DMS153 treated with DMSO at 0.1 percent for 48 hours (cell line): ENCODE results near the gene APOBEC3H.

Source experiments
- DNase-seq: peaks from one replicate; lab custom pipeline; 2025; ENCODE audit not compliant: unreplicated experiment; lab: John Stamatoyannopoulos, UW

Gene APOBEC3H

DNA sequence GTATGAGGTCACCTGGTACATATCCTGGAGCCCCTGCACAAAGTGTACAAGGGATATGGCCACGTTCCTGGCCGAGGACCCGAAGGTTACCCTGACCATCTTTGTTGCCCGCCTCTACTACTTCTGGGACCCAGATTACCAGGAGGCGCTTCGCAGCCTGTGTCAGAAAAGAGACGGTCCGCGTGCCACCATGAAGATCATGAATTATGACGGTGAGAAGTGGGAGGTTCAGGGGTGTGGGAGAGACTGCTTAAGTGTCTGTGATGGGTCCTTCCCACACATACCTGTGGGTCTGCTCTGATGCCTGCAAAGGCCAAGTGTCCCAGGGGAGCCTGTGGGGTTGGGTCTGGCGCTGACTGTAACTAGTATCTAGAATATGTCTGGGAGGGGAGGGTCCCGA is 16.0 kb upstream of the APOBEC3H start:
- no peak for DNase-seq

DNA sequence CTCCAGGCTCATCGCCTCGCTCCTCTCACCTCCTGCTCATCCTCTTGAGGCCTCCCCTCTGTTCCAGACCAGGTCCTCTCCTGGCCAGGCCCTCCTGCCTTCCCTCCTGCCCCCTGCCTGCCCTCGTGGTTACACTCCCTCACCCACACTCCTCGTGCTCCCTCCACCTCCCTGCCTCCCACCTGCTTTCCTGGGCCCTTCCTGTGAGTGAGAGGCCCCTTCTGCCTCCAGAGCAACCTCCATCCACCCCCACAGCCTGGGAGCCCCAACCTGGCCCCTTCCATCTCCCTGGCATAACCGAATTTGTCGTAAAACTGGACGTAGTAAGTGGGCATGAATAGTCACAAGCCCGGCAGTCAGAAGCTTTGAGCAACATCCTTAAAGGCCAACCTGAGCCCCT is 15.4 kb upstream of the APOBEC3H start:
- DNase-seq = no peak

DNA sequence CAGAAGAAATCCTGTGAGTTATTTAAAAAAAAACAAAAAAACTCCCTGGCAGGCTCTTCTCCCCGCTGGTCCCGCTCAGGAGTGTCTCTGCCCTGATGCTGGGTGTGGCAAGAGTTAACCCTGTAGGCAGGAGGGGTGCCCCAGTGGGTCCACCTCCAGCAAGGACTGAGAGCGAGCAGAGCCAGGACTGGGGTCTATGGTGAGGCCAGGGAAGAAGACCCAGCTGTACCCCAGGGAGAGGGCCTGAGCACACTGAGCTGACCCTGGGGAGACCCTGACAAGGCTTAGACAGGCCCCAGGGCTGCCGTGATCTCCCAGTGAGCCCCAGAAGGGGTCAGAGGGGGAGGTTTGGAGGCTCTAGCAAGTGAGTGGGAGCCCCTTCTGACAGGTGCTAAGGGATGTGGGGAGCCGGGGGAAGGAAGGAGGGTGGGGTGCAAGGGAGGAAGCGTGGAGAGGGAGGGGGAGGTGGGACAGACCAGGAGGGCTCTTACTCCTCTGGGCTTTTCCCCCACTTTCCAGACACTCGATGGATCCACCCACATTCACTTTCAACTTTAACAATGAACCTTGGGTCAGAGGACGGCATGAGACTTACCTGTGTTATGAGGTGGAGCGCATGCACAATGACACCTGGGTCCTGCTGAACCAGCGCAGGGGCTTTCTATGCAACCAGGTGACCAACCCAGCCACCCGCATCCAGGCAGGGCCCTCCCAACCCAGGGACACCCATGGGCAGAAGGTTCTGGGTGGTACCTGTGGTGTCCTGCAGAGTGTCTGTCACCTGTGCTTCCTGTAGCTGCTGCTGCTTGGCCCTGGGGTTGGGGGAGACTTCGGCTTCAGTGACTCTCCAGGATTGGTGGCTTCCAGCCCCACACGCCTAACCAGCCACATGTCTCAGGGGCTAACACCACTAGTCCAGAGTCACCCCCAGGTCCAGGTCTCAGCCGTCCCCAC is 13.6 kb upstream of the APOBEC3H start:
- DNase-seq = no peak

DNA sequence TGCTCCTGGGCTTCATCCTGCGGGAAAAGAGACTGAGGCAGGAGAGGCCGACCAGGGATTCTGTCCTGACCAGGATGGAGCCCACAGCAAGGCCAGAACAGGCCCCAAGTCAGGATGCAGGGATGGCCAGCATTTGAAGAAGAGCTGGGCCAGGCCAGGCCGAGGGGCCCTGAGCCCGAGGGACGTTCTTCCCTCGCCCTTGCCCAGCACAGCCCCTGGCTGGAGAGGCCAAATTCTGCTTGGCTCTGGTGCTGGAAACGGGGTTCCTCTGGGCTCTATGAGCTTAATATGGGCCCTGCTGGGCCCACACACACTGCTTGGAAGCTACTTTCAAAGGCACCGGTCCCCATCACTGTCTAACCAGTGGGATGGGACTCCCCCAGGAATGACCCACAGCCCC is 12.4 kb upstream of the APOBEC3H start:
- DNase-seq = no peak

DNA sequence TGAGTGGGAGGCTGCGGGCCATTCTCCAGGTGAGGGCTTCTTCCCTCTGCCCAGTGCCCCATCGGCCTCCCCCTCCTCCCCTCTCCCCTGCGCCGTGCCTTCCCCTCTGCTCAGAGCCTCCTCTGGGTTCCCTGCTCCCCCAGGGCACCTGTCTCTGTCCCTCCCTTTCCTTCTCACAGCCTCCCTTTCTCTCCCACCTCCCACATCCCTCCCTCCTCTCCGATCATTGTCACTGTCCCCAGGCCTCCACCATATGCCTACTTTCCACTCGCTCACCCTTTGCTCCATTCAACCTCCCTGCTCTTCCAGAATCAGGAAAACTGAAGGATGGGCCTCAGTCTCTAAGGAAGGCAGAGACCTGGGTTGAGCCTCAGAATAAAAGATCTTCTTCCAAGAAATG is 9.9 kb upstream of the APOBEC3H start:
- no peak for DNase-seq

DNA sequence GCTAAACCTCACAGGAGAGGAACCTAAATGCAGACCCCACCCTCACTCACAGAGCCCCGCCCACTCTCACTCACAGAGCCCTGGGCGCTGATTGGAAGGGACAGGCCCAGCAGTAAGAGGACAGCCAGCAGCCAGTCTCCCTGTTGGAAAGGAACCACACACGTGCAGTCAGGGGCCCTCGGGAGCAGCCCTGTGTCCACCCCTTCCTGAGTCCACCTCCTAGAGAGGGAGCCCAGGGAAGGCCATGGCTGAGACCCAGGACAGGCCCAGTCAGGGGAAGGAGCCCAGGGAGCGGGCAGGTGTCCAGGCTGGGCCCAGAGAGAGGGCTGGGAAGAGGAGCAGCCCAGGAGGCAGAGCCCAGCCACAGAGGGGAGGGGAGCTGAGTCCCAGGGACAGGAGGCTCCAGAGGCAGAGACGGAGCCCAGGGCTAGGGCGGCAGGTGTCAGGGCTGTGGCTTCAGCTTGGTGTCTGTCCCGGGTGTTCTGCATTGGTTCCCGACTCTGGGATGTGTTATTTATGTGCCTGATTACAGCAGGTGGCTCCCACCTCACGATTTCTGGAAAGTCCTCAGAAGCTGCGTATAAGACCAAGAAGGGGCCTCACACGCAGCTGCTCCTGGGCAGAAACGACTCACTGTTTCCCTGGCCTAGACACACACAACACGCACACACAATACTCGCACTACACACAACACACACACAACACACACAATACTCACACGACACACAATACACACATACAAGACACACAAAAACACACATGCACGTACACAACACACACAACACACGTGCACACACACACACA is 9.0 kb upstream of the APOBEC3H start:
- DNase-seq = no peak

DNA sequence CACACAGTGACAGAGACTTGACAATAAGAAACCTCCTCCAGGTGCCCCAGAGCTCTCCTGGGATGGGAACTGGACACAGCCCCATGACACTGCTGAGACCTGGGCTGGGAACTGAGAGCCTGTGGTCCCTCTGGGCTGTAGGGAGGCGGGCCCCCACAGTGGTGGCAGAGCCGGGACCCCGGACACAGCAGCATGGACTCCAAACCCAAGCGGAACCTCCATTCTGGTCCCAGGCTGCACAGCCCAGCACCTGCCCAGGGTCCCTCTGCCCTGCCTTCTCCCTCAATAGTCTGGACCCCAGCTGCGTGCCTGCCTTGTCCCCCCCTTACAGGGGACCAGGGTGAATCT is 8.4 kb upstream of the APOBEC3H start:
- no peak for DNase-seq

DNA sequence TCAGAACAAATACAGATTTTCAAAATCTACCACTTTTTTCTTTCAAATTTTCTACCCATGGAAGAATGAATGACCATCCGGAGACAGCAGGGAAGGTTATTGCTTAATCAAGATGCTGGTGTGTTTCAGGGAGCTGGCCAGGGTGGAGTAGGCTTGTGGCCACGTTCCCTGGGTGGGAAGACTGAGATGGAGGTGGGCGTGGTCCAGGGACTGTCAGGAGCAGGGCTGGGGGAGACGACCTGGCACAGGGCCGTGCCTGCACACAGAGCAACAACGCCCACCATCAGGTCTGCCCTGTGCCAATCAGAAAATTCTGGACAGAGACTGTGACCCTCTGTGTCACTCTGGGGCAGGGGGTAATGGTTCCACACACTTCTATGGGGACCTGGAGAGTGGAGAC is 7.1 kb upstream of the APOBEC3H start:
- DNase-seq = no peak

DNA sequence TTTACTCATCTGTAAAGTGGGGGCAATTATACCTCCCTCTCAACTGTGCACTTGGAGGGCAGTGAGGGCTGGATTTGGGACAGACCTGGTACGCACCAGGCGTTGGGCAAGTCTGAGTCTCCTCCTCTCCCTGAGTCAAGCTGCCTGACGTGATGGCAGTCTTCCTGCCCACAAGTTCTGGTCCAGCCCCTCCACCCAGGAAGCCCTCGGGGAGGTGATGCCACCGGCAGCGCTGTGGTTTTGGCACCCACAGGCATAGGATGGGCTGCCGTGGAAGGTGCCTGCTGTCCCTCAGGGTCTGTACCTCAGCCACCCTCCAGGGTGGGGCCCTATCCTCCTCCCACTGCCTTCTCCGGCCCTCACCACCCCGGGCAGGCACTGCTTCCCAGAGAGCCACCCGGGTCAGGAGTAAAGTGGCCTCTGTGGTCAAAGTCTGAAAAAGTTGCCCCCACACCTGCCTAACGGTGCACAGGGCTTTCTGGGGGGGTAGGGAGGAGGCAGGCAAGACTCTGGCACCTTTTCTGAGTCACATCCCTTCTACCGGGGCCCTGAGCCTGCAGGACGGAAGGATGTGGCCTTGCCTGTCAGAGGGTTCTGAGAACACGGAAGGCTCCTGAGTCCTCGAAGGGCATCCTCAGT is 6.5 kb upstream of the APOBEC3H start:
- no peak for DNase-seq

DNA sequence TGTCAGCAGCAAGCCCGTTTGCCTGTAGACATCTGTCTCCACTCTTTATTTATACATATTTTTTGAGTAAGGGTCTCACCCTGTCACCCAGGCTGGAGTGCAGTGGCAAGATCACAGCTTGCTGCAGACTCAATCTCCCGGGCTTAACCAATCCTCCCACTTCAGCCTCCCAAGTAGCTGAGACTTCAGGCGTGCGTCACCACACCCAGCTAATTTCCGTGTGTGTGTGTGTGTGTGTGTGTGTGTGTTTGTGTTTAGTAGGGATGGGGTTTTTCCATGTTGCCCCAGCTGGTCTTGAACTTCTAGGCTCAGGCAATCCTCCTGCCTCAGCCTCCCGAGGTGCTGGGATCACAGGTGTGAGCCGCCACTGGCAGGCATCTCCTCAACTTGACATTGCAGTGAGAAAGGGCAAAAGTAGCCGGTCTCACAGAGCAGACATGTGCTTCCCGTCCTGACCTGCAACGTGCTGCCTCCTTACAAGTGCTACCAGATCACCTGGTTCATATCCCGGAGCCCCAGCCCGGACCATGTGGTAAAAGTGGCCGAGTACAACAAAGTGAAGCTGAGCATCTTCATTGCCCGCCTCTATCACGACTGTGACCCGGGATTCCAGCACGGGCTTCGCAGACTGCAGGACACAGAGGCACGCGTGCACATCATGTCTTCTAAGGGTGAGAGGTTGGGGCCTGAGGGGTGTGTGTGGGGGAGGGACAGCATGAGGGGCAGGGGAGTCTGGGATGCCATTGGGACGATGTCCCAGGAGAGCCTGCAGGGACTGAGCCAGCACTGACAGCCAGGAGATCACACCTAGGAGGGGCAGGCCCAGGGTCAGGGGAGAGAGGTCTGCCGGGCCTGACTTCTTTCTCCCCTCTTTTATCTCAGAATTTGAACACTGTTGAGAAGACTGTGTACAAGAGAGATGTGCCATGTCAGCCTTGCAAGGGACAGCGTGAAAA is 5.6 kb upstream of the APOBEC3H start:
- DNase-seq = no peak

DNA sequence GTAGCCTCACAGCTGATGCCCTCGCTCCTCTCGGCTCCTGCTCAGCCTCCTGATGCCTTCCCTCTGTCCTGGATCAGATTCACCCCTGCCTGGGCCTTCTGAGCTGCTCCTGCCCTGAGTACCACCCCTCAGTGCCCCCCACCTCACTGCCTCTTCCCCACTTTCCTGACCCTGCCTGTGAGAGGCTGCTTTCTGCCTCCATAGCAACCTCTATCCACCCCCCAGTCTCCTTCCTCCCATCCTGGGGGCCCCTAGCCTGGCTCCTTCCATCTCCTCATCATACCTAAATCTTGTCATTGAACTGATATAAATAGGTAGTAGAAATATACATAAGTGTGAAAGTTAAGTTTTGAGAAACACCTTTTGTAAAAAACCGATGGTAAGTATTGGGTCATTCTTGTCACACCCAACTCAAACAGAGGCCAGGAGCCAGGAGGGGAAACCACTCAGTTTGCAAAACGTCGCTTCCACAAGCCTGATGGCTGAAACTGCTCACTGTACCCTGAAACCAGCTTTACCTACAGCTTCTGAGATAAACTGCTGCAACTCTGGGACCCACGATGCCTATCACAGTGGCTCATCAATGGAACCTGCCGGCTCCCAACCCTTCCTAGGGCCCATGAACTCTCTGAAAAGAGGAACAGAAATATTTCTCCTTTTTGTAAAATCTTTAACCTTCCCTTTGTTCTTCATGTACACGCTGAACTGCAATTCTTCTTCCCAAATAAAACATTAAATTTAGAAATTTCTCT is 4.8 kb upstream of the APOBEC3H start:
- no peak for DNase-seq

DNA sequence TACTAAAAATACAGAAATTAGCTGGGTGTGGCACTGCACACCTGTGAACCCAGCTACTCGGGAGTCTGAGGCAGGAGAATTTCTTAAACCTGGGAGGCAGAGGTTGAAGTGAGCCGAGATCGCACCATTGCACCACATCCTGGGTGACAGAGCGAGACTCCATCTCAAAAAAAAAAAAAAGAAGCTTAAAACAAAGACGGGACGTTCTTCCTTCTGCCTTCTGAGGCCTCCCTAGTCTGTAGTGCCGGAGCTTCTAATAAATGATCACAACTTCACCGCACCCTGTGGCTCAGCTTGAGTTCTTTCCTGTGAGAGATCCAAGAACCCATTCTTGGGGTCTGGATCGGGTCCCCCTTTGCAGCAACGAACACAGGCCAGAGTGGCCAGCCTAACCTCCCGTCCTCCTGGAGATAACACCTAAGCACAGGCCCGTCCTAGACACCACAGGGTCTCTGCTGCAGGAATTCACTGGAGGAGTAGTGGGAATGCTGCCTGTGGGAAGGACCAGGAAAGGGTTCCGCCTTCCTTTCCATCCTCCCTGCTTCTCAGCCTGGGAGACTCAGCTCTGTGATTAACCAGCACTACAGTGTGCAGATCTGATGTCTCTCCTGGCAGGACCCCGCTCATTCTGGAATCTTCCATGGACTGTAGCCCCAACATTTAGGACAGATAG is 2.2 kb upstream of the APOBEC3H start:
- DNase-seq = no peak

DNA sequence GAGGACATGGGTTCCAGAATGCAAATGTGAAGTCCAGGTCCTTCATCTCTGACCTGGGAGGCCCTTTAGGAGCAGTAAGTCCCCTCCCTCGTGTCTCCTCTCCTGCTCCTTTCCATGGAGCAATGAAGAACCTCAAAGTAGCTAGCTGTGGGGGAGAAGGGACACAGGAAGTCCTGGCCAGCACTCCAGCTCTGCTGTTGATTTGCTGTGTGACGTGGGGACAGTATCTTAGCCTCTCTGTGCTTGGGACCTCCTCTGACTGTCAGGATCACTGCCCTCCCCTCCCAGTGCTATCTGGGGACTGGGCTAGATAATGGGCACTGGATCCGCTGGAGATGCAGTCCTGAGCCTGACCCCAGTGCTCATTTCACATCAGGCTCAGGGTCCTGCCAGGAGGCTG is 1.1 kb upstream of the APOBEC3H start:
- no peak for DNase-seq

DNA sequence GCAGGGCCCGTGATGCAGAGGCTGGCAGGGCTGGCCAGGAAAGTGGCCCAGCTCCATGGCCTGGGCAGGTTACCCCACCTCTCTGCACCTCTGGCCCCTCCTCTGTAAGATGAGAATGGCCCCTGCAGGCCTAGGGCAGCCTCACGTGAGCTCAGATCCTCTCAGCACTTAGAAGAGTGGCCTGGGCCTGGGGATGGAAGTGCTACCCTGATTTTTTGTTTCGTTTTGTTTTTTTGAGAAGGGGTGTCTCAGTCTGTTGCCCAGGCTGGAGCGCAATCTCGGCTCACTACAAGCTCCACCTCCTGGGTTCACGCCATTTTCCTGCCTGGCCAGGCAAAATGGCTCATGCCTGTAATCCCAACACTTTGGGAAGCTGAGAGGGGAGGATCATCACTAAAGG is 982 bp downstream of the APOBEC3H start:
- no peak for DNase-seq

DNA sequence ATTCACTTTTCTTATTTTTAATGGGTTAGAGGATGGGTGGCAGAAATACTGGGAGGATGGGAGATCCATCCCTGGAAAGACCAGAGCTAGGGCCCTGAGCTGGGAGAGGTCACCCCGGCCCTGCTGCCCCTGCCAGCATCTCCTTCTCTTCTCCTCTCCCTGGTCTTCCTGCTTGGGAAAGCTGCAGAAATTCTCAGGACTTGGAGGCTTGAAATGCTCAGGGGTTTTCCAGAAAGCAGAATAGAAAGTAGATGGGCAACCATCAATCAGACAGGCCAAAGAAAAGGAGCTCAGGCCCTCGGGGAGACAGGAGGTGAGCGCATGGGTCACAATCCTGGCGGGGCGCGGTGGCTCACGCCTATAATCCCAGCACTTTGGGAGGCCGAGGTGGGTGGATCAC is 1.5 kb downstream of the APOBEC3H start:
- DNase-seq = no peak

DNA sequence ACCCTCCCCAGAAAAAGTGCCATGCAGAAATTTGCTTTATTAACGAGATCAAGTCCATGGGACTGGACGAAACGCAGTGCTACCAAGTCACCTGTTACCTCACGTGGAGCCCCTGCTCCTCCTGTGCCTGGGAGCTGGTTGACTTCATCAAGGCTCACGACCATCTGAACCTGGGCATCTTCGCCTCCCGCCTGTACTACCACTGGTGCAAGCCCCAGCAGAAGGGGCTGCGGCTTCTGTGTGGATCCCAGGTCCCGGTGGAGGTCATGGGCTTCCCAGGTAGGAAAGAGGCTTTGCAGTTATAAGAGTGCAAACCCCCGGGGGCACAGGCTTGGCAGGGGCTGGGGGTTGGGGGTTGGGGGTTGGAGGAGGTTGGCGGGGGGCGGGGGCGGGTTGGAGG is 4.2 kb downstream of the APOBEC3H start:
- DNase-seq = no peak

DNA sequence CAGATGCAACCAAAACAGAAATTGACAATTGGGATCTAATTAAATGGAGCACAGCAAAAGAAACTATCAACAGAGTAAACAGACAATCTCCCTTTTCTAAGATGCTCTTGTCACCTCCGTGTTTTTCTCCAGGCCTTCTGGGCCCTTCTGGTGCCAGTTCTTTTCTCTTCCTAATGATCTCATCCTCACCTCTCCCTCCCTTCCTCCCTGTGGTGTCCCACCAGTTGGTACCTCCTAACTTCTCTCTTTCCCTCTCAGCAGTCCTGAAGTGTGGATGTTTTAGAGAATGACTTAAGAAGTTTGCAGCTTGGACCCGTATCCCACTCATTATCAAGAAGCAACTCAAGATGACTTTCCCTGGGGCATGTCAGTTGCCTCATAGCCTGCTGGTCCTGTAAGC is 6.4 kb downstream of the APOBEC3H start:
- no peak for DNase-seq

DNA sequence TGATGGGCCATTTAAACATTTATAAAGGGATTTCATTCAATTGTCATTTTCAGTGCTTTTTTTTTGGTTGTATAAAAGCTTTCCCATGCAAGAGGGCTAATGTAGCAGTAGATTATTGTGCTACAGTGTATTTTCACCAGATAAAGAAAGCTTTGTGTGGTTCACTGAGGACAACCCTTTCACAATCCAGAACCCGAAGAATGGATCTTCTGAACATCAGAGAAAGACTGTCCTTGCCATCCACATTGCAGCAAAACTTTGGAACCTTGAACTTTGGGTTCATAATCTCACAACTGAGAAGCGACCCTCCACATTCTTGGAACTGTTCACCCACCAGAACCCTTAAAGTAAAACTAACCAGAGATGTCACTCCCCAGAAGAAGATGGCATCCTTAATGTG is 9.3 kb downstream of the APOBEC3H start:
- no peak for DNase-seq

DNA sequence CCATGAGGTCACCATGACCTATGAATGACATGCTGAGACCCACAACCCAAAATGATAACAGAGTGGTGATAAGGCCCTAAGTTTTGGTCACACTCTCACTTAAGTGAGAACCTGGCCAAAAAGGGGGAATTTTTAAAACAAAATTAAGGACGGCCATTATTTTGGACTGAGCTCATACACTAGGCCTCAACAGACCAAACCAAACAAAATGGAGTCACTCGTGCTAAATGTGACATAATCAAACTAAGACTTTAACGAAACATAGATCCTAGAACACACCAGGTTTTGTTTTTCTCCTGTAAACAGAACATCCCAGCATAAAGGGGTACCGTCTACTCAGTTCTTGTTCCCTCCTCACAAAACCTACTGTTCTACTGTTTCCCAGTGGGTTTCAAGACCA is 11.4 kb downstream of the APOBEC3H start:
- DNase-seq = no peak

DNA sequence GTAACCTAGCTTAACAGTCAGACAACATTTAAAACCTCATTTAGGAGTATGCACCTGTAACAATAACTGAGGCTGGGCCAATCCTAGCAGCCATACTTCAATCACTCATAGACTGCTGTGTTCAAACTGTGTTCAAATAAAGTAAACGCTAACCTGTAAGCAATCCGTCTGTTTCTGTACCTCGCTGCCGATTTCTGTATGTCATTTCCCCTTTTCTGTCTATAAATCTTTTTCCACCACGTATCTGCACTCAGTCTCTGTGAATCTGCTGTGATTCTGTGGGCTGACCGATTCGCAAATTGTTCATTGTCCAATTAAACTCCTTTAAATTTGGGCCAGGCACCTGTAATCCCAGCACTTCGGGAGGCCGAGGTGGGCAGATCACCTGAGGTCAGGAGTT is 12.3 kb downstream of the APOBEC3H start:
- DNase-seq = no peak
